Measurements from ENCODE around the gene RUNX2.

GRCh38 chr6:45605971-45606370 lies 277.8 kb downstream of the RUNX2 start:
- TF ChIP-seq, protein P1, sequence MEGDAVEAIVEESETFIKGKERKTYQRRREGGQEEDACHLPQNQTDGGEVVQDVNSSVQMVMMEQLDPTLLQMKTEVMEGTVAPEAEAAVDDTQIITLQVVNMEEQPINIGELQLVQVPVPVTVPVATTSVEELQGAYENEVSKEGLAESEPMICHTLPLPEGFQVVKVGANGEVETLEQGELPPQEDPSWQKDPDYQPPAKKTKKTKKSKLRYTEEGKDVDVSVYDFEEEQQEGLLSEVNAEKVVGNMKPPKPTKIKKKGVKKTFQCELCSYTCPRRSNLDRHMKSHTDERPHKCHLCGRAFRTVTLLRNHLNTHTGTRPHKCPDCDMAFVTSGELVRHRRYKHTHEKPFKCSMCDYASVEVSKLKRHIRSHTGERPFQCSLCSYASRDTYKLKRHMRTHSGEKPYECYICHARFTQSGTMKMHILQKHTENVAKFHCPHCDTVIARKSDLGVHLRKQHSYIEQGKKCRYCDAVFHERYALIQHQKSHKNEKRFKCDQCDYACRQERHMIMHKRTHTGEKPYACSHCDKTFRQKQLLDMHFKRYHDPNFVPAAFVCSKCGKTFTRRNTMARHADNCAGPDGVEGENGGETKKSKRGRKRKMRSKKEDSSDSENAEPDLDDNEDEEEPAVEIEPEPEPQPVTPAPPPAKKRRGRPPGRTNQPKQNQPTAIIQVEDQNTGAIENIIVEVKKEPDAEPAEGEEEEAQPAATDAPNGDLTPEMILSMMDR (IDR thresholded peaks at IDR 0.05): no peak
- TF ChIP-seq POLR2A (IDR thresholded peaks at IDR 0.05) (no peak), POLR2AphosphoS5 (IDR thresholded peaks at IDR 0.05) (no peak)

All from breast epithelium (tissue), 3 donors.